ACC112 (cell line): ENCODE results near the gene PSAPL1.

Source experiments
- H2AFZ ChIP-seq: fragments of 200-600 bp; sonication (generic); one replicate; pipeline ENCODE4 v1.6.0; 2017; ENCODE audit warnings: antibody characterized with exemption, low read length; ENCODE audit not compliant: unreplicated experiment
- H3K27ac ChIP-seq: fragments of 200-600 bp; sonication (generic); 2 replicates; pipeline ENCODE4 v1.5.1; 2014; ENCODE audit warnings: low read depth, mild to moderate bottlenecking, antibody characterized with exemption, low read length, moderate library complexity
- H3K27me3 ChIP-seq: fragments of 200-600 bp; sonication (generic); 2 replicates; pipeline ENCODE4 v1.6.1; 2014; ENCODE audit warnings: mild to moderate bottlenecking, antibody characterized with exemption, low read length, moderate library complexity, mixed read lengths; ENCODE audit not compliant: insufficient read depth
- H3K36me3 ChIP-seq: fragments of 200-600 bp; sonication (generic); 2 replicates; pipeline ENCODE4 v1.6.1; 2016; ENCODE audit warnings: mild to moderate bottlenecking, antibody characterized with exemption, low read length, moderate library complexity, mixed read lengths; ENCODE audit not compliant: insufficient read depth
- H3K4me1 ChIP-seq: fragments of 200-600 bp; sonication (generic); one replicate; pipeline ENCODE4 v1.6.1; 2016; ENCODE audit warnings: low read length, mixed read lengths; ENCODE audit not compliant: insufficient read depth, unreplicated experiment, control insufficient read depth
- H3K4me3 ChIP-seq: fragments of 200-600 bp; sonication (generic); 2 replicates; pipeline ENCODE4 v1.5.1; 2014; ENCODE audit warnings: mild to moderate bottlenecking, low read depth, low read length
- H3K79me2 ChIP-seq: fragments of 200-600 bp; sonication (generic); one replicate; pipeline ENCODE4 v1.6.0; 2016; ENCODE audit warnings: low read length; ENCODE audit not compliant: control insufficient read depth, unreplicated experiment, insufficient read depth

Gene PSAPL1

DNA sequence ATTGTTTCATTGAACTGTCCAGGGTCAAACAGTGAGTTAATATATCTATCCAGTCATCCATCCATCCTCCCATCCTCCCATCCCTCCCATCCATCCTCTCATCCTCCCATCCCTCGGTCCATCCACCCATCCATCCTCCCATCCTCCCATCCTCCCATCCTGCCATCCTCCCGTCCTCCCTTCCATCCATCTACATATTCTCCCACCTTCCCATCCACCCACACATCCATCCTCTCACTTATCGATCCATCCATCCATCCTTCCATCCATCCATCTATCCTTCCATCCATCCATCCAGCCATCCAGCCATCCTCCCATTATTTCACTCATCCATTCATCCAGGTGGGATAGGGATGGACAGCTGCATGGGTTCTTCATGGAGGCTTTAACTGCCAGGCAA, 35.4 kb upstream of the PSAPL1 start:
- Histone ChIP-seq H3K27me3 (peaks cover 29% of the 10 kb centered on the region), H3K79me2 (no peaks in the 10 kb centered on the region), H3K36me3 (no peaks in the 10 kb centered on the region), H2AFZ (no peak overlapping the region), H3K27ac (no peak overlapping the region), H3K4me1 (no peaks in the 10 kb centered on the region), H3K4me3 (no peak overlapping the region)

DNA sequence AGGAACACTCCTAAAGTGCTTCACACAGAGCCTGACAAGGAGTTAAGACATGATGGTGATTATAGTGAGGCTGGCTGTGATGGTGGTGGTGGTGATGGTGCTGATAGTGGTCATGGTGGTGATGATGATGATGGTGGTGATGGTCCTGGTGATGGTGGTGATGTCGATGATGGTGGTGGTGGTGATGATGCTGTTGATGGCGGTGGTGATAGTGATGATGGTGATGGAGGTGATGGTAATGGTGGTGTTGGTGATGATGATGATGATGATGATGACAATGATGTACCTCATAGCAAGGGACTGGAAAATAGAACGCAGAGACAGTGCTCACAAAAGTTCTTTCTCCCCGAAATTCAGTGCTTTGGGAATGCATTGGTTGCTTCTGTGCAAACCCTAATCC, 34.3 kb upstream of the PSAPL1 start:
- H3K4me3 ChIP-seq = no peak overlapping the region
- H3K27ac ChIP-seq = no peak overlapping the region
- H3K4me1 ChIP-seq = no peaks in the 10 kb centered on the region
- no peaks in the 10 kb centered on the region for H3K79me2 ChIP-seq
- peaks cover 29% of the 10 kb centered on the region for H3K27me3 ChIP-seq
- no peaks in the 10 kb centered on the region for H3K36me3 ChIP-seq
- H2AFZ ChIP-seq = no peak overlapping the region

DNA sequence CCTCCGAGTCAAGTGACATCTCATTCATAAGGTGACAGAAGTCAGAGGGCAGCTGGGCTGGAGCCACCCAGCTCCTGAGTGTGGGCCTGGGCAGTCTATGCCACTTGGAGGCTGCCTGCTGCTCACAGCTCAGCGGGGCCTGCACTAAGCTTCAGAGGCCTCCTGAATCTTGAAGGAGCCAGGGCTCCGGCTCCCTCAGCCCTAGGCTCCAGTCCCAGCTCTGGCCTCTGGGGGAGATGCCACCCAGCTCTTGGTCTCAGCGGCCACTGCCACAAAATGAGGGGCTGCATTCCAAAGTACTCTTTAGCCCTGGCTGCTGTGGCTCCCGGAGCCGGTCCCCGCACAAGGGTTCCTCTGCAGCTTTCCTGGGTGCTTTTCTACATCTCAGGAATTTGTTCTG, 32.7 kb upstream of the PSAPL1 start:
- no peak overlapping the region for H3K27ac ChIP-seq
- H3K36me3 ChIP-seq = no peaks in the 10 kb centered on the region
- H3K4me1 ChIP-seq = no peaks in the 10 kb centered on the region
- H3K79me2 ChIP-seq = no peaks in the 10 kb centered on the region
- no peak overlapping the region for H2AFZ ChIP-seq
- peaks cover 29% of the 10 kb centered on the region for H3K27me3 ChIP-seq
- H3K4me3 ChIP-seq = no peak overlapping the region

DNA sequence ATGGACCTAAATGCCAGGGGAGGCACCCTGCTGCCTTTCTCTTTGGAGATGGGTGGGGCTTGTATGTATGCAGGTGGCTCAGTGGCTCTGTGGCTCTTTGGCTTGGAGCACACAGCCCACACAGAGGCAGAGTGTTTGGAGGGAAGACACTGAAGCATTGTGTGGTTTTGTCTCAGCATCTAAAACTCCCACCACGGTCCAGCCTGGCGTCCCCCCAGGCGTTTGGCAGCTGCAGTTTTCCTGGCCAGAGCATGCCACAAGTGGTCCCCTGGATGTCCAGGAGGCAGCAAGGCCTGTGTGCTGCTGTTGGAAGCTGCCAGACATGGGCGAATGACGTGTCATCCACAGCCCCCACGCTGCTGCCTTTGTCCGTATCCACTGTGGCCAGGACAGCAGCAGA, 32.2 kb upstream of the PSAPL1 start:
- Histone ChIP-seq H3K4me3 (no peak overlapping the region), H3K4me1 (no peaks in the 10 kb centered on the region), H3K27me3 (peaks cover 29% of the 10 kb centered on the region), H3K27ac (no peak overlapping the region), H2AFZ (no peak overlapping the region), H3K79me2 (no peaks in the 10 kb centered on the region), H3K36me3 (no peaks in the 10 kb centered on the region)

DNA sequence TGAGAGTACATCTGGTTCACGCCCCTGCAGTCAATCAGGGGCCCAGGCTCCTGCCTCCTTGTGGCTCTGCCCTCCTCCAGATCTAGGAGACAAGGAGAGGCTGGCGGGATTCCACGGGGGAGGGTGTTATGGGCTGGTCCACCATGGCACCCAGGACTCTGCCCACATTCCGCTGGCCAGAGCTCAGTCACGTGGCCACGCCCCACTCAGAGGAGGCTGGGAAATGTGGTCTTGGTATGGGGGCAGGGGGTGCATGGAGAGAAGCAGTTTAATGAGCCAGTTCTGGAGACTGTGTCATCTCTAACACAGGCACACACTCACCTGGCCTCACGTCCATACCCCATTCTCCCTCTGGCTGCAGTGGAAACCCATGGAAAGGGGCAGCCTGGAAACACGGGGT, 31.5 kb upstream of the PSAPL1 start:
- Histone ChIP-seq H3K27me3 (peaks cover 29% of the 10 kb centered on the region), H3K4me1 (no peaks in the 10 kb centered on the region), H3K36me3 (no peaks in the 10 kb centered on the region)

DNA sequence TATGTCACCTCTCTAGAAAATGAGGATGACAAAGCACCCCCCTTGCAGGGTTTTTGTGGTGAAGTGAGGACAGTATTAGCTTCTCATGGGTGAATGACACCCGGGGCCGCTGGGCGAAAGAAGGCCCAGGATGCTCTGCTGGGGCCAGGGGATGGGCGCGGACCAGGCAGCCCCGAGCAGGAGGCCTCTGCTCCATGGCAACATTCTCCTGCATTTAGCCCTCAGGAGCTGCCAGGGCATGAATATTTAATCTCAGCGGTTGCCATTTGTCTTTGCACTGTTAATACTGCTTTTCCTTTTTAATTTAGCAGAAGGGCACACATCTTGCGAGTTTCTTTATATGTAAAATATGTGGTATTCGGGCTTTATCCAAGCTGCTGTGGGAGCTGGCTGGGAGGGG, 30.3 kb upstream of the PSAPL1 start:
- Histone ChIP-seq H3K4me1 (no peaks in the 10 kb centered on the region), H3K4me3 (no peak overlapping the region), H2AFZ (no peak overlapping the region), H3K79me2 (no peaks in the 10 kb centered on the region), H3K27ac (no peak overlapping the region), H3K36me3 (no peaks in the 10 kb centered on the region), H3K27me3 (peaks cover 29% of the 10 kb centered on the region)

More for the DNA sequence above, 31.5 kb upstream of the PSAPL1 start:
- no peaks in the 10 kb centered on the region for H3K79me2 ChIP-seq
- no peak overlapping the region for H2AFZ ChIP-seq
- no peak overlapping the region for H3K27ac ChIP-seq
- H3K4me3 ChIP-seq = no peak overlapping the region

DNA sequence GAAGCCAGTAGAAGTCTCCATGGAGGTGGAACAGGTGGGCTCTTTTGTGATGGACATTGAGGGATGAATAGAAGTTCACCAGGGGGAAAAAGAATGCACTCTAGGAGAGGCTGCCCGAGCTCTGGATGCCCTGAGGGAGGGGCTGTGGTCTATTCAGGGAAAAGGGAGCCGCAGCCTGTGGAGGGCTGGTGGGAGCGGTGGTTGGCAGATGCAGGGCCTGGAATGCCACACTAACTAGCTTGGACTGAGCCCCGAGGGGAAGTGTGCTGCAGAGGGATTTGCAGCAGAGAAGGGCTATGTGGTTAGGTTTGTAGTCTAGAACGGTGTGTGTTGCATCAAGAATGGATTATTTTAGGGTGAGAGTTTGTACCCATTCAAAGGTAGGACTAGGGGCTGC, 29.5 kb upstream of the PSAPL1 start:
- H3K79me2 ChIP-seq = no peaks in the 10 kb centered on the region
- H3K36me3 ChIP-seq = no peaks in the 10 kb centered on the region
- peaks cover 25% of the 10 kb centered on the region for H3K27me3 ChIP-seq
- H3K4me1 ChIP-seq = no peaks in the 10 kb centered on the region
- no peak overlapping the region for H3K27ac ChIP-seq
- H2AFZ ChIP-seq = no peak overlapping the region
- H3K4me3 ChIP-seq = no peak overlapping the region

- Histone ChIP-seq H2AFZ (no peak overlapping the region), H3K27ac (no peak overlapping the region), H3K4me1 (no peaks in the 10 kb centered on the region), H3K36me3 (no peaks in the 10 kb centered on the region), H3K79me2 (no peaks in the 10 kb centered on the region), H3K27me3 (peaks cover 19% of the 10 kb centered on the region), H3K4me3 (no peak overlapping the region)
Measured at GRCh38 chr4:7463566-7464258, 29.0 kb upstream of the PSAPL1 start.

GRCh38 chr4:7462509-7462971, 27.8 kb upstream of the PSAPL1 start:
- Histone ChIP-seq H3K4me3 (no peak overlapping the region), H3K79me2 (no peaks in the 10 kb centered on the region), H3K4me1 (no peaks in the 10 kb centered on the region), H3K36me3 (no peaks in the 10 kb centered on the region), H2AFZ (no peak overlapping the region), H3K27ac (no peak overlapping the region), H3K27me3 (peaks cover 8% of the 10 kb centered on the region; the same call in 1 of the 2 replicates)

- Histone ChIP-seq H2AFZ (no peak overlapping the region), H3K27ac (no peak overlapping the region), H3K4me3 (no peak overlapping the region), H3K79me2 (no peaks in the 10 kb centered on the region), H3K36me3 (no peaks in the 10 kb centered on the region), H3K27me3 (peaks cover 8% of the 10 kb centered on the region; the same call in 1 of the 2 replicates), H3K4me1 (no peaks in the 10 kb centered on the region)
Measured at GRCh38 chr4:7461230-7461629, 26.5 kb upstream of the PSAPL1 start.

- Histone ChIP-seq H3K4me3 (no peak overlapping the region), H3K4me1 (no peaks in the 10 kb centered on the region), H3K27me3 (peaks cover 5% of the 10 kb centered on the region; the same call in 1 of the 2 replicates), H3K36me3 (no peaks in the 10 kb centered on the region), H3K79me2 (no peaks in the 10 kb centered on the region), H2AFZ (no peak overlapping the region), H3K27ac (no peak overlapping the region)
Measured at GRCh38 chr4:7460566-7460965, 25.8 kb upstream of the PSAPL1 start.
